Activated T-helper 2 cell treated with anti-CD3 and anti-CD28 coated beads, Interferon-gamma antibody, Interleukin-2, Interleukin-4, amounts not matched to agents 10 μg/mL and 5 μg/mL and 100 μg/mL, durations not matched to agents 14 hours and 24 hours and 36 hours (primary cell): ENCODE results near the gene FRAT2. TPM values are rescaled to one million over a fixed set of nuclear protein-coding genes. Genes with fewer than 3 reads are reported as not detected.
"Not testable (repeated sequence)": the region's sequence is repeated elsewhere in the genome, so short reads cannot be mapped to it uniquely, and the experiment has no call there.

Experiments
- DNase-seq: peaks from one replicate; pipeline ENCODE4 v3.0.0; 2021; ENCODE audit warnings: low spot score
- H3K27ac Mint-ChIP-seq: one replicate; pipeline ENCODE4 v1.8.0; 2021; ENCODE audit warnings: mixed read lengths
- H3K27me3 Mint-ChIP-seq: one replicate; pipeline ENCODE4 v1.8.0; 2021; ENCODE audit warnings: low read depth, mixed read lengths
- H3K36me3 Mint-ChIP-seq: one replicate; pipeline ENCODE4 v1.8.0; 2021; ENCODE audit warnings: low read depth, mixed read lengths
- H3K4me1 Mint-ChIP-seq: one replicate; pipeline ENCODE4 v1.8.0; 2021; ENCODE audit warnings: low read depth, mixed read lengths
- H3K4me3 Mint-ChIP-seq: one replicate; pipeline ENCODE4 v1.8.0; 2021; ENCODE audit warnings: low read depth, mild to moderate bottlenecking, moderate library complexity, mixed read lengths
- H3K9me3 Mint-ChIP-seq: one replicate; pipeline ENCODE4 v1.8.0; 2021; ENCODE audit warnings: mixed read lengths
- intact Hi-C: fragments of 100-400 bp; cut with micrococcal nuclease; formaldehyde crosslinking; loops from one replicate; pipeline ENCODE4 v1.15.1; 2023
- total RNA-seq: library from RNA; stranded (reverse); gene quantifications from 2 replicates; pipeline ENCODE4 v1.2.3, GENCODE V29; 2022

Gene FRAT2
- total RNA-seq, 1 donor from 2014 or later, result 10.6 TPM

DNA sequence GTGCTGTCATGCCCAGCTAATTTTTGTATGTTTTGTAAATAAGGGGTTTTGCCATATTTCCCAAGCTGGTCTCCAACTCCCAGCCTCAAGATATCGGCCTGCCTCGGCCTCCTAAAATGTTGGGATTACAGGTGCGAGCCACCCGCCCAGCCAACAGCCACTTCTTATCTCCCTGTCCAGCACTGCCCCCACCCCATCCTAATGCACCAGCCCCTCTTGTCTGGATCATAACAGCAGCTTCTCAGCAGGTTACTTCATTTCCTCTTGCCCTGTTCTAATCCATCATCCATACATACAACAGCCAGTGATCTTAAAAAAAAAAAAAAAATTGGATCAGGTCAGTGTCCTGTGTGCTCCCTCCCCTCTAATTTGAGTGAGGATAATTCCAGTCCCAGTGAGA, 12.8 kb upstream of the FRAT2 start:
- intact Hi-C loops, result no loop called here
- Mint-ChIP-seq H3K27me3 (peaks cover 2% of the 10 kb centered on the region), H3K9me3 (no peaks in the 10 kb centered on the region), H3K27ac (no peak overlapping the region), H3K4me1 (no peaks in the 10 kb centered on the region), H3K4me3 (no peak overlapping the region), H3K36me3 (peaks cover 8% of the 10 kb centered on the region)
- DNase-seq, result no peak

DNA sequence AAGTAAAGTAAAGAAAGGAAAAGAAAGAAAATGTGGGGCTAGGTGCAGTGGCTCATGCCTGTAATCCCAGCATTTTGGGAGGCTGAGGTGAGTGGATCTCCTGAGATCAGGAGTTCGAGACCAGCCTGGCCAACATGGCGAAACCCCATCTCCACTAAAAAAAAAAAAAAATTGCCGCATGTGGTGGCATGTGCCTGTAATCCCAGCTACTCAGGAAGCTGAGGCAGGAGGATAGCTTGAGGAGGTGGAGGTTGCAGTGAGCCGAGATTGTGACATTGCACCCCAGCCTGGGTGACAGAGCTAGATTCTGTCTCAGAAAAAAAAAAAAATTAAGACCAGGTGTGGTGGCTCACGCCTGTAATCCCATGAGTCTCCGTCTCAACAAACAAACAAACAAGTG, 9.1 kb upstream of the FRAT2 start:
- DNase-seq, H3K9me3 Mint-ChIP-seq, intact Hi-C loops, H3K4me3 Mint-ChIP-seq, H3K27me3 Mint-ChIP-seq, H3K27ac Mint-ChIP-seq, H3K4me1 Mint-ChIP-seq, H3K36me3 Mint-ChIP-seq: not testable (repeated sequence)

DNA sequence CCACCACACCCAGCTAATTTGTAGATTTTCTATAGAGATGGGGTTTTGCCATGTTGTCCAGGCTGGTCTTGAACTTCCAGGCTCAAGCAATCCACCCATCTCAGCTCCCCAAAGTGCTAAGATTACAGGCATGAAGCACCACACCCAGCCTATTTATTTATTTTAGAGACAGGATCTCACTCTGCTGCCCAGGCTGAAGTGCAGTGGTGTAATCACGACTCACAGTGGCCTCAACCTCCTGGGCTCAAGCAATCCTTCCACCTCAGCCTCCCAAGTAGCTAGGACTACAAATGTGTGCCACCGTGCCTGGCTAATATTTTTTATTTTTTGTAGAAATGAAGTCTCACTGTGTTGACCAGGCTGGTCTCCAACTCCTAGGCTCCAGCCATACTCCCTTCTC, 6.9 kb upstream of the FRAT2 start:
- Mint-ChIP-seq H3K4me1 (no peaks in the 10 kb centered on the region), H3K27me3 (peaks cover 19% of the 10 kb centered on the region), H3K36me3 (no peaks in the 10 kb centered on the region), H3K4me3 (no peak overlapping the region), H3K27ac (no peak overlapping the region), H3K9me3 (no peaks in the 10 kb centered on the region)
- intact Hi-C loops, result no loop called here
- DNase-seq, result no peak

DNA sequence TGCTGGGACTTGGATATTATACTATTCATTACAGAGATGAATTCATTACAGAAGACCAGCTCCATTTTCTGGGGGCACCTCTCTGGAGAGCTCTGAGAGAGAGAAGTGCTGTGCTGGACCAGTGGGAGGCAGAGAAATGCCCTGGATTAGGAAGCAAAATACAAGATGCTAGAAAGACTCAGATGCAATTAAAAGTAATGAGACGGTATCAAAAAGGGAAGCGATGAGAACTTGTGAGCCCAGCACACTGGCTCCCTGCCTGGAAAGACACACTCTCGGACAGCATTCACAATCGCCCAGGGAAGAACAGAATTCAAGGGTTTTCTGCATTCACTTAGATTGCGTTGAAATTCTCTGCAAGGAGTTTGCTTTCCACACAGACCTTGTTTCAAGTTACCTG, 3.5 kb upstream of the FRAT2 start:
- Mint-ChIP-seq H3K9me3 (no peaks in the 10 kb centered on the region), H3K4me1 (peaks cover 6% of the 10 kb centered on the region), H3K36me3 (peaks cover 6% of the 10 kb centered on the region), H3K27me3 (peaks cover 23% of the 10 kb centered on the region), H3K4me3 (no peak overlapping the region), H3K27ac (no peak overlapping the region)
- DNase-seq, result no peak
- intact Hi-C loops, result no loop called here

DNA sequence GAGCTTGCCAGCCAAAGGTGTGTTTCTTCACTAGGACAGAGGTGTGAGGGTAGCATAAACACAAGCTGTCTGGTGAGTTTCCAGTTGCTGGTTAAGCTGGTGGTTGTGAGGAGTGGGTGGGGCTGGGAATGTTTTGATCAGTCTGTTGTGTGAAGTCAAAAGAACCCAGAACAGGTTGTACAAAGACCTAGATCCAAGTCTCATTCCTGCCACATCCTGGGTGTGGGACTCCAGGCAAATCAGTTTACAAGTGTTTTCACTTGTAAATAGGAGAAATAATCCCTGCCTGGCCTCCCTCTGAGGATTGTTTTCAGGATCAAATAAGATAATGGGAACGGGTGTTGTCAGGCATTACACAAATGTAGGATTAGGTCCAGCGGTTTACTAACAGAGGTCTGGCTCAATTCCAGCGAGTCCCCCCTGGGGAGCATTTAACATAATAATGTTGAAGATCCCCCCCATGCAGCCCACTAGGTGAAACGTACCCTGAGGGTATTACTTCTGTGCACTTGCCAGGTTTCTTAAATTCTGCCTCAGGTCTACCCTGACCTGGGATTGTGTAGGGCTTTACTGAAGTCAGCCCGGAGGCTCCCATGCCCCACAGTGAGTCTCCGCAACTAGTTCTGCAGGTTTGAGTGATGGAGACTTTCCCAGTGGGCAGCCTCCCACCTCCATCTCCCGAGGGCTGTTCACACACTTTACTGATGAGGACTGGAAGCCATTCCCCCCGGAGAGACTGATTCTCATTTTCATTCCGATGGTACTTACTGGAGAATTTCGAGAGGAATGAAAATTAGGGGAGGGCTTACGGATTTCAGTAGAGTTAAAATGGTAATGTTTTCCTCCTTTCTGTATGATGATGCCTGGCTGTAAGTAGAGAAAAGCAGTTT, 2.7 kb upstream of the FRAT2 start:
- peaks cover 23% of the 10 kb centered on the region for H3K27me3 Mint-ChIP-seq
- no peaks in the 10 kb centered on the region for H3K9me3 Mint-ChIP-seq
- no peak overlapping the region for H3K4me3 Mint-ChIP-seq
- peaks cover 14% of the 10 kb centered on the region for H3K4me1 Mint-ChIP-seq
- H3K36me3 Mint-ChIP-seq, result peaks cover 11% of the 10 kb centered on the region
- no peak overlapping the region for H3K27ac Mint-ChIP-seq
- no peak for DNase-seq
- intact Hi-C loops, result no loop called here

DNA sequence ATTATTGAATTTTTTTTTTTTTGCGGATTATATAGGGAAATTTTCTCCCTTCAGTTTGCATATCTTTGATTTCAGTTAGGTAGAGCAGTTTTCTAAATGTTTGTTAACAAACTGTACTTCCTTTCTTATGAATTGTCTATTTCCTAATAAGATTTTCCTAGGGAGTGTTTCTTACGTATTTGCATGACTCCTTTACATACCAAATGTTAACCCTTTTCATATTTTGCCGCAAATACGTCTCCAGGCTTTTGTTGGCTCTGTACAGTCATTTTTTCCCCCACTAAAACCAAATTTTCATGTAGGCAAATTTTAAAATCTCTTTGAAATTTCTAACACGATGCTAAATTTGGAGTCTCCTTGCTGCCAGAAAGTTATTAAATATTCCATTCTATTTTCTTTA, 1.9 kb upstream of the FRAT2 start:
- intact Hi-C loops, result no loop called here

DNA sequence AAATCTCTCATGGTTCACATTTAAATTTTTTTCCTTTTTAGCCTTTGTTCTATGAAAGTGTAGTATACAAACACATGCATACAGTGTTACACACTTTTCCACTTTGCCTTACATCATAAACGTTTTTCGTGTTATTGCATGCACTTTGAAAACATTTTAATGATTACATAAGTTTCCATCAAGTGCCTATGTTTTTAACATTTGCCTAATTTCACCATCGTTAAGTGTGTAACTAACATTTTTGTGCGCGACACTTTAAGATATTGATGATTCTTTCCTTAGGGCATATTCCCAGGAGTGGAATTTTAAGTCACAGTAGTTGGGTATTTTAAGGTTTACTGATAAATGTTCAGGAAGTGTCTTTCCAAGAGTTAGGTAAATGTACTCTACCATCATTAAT, 1.5 kb upstream of the FRAT2 start:
- Mint-ChIP-seq H3K27me3 (peaks cover 23% of the 10 kb centered on the region), H3K4me3 (peak overlapping the region; percentile 58), H3K36me3 (peaks cover 15% of the 10 kb centered on the region), H3K4me1 (peaks cover 20% of the 10 kb centered on the region), H3K9me3 (no peaks in the 10 kb centered on the region), H3K27ac (no peak overlapping the region)
- intact Hi-C loops, result no loop called here
- DNase-seq, result no peak

More for the DNA sequence above, 1.9 kb upstream of the FRAT2 start:
- no peaks in the 10 kb centered on the region for H3K9me3 Mint-ChIP-seq
- no peak for DNase-seq
- peaks cover 23% of the 10 kb centered on the region for H3K27me3 Mint-ChIP-seq
- H3K4me1 Mint-ChIP-seq, result peaks cover 17% of the 10 kb centered on the region
- peaks cover 12% of the 10 kb centered on the region for H3K36me3 Mint-ChIP-seq
- H3K4me3 Mint-ChIP-seq, result peak overlapping the region; percentile 8
- H3K27ac Mint-ChIP-seq, result no peak overlapping the region

DNA sequence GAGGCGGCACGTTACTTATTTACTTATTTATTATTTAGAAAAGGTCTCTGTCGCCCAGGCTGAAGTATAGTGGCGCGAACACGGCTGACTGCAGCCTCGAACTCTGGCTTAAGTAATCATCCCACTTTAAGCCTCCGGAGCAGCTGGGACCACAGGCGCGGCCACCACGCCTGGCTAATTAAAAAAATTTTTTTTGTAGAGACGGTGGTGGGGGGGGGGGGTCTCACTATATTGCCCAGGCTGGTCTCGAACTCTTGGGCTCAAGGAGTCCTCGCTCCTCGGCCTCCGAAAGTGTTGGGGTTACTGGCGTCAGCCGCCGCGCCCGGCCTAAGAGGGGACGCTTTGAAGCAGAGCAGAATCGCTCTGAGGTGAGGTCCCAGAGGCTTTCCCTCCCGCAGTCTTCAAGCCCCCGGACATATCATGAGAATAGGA, 675 bp upstream of the FRAT2 start:
- Mint-ChIP-seq H3K4me3 (peak overlapping the region; percentile 33), H3K27me3 (peaks cover 22% of the 10 kb centered on the region), H3K27ac (peak overlapping the region; percentile 22), H3K36me3 (peaks cover 17% of the 10 kb centered on the region), H3K4me1 (peaks cover 20% of the 10 kb centered on the region), H3K9me3 (no peaks in the 10 kb centered on the region)
- DNase-seq, result no peak
- intact Hi-C loops, result loop anchor here (1.0 kb wide), 1 partner anchor 43 kb away; the partner anchor contains the start of gene ARHGAP19

DNA sequence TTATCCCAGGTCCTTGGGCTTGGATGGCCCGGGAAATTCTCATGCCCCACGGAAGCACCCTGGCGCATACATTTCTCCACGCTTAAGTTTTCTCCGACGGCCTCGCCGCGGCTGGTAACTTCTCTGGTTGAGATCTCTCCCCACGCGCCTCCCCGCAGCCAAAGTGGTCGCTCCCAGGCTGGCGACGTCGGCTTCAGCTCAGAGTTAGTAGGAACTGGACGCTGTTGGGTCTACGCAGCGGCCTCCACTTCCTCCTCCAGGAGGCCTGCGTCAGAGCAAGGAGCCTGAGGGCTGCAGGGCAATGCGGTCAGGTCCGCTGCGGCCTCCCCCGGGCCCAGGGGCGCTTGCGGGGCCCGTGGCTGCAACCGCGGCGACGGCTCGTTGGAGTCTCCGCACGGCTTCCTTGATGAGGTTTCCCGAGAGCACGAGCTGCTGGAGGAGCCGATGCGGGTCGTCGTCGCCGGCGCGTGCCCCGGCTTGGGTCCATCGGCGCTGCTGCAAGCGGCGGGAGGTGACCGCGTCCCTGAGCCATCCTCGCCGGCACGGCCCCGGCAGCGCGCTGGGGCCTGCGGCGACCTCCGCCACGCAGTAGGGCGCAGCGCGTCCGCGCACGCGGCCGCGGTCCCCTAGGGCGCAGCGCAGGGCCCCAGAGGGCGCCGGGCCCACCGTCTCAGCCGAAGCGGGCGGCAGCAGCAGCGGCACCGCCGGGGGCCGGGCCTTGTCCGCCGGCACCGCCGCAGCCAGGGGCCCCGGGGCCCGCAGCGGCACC, 744 bp downstream of the FRAT2 start:
- intact Hi-C loops, result loop anchor here (1.0 to 5.0 kb wide), 2 partner anchors 13 to 164 kb away; partner anchors contain the start of genes MMS19 and UBTD1

DNA sequence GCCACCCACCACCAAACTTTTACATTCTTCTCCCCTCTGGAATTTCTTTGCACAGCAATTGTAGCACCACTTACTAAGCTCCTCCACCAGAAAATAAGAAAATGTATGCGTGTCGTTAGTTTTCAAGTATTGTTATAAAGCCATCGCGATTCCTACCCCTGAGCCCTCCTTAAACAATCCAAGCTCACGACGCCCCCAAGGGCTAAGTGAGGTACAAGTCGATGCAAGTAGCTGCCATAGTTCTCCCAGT, 1.3 kb downstream of the FRAT2 start:
- H3K4me3 Mint-ChIP-seq, result peak overlapping the region; percentile 85
- intact Hi-C loops, result loop anchor here (1.0 to 5.0 kb wide), 2 partner anchors 13 to 164 kb away; partner anchors contain the start of genes MMS19 and UBTD1
- no peaks in the 10 kb centered on the region for H3K9me3 Mint-ChIP-seq
- peaks cover 22% of the 10 kb centered on the region for H3K27me3 Mint-ChIP-seq
- no peak for DNase-seq
- peak overlapping the region; percentile 86 for H3K27ac Mint-ChIP-seq
- peaks cover 30% of the 10 kb centered on the region for H3K36me3 Mint-ChIP-seq
- H3K4me1 Mint-ChIP-seq, result peaks cover 36% of the 10 kb centered on the region

More for the DNA sequence above, 744 bp downstream of the FRAT2 start:
- Mint-ChIP-seq H3K27me3 (peaks cover 22% of the 10 kb centered on the region), H3K36me3 (peaks cover 28% of the 10 kb centered on the region), H3K27ac (peak overlapping the region; percentile 86), H3K9me3 (no peaks in the 10 kb centered on the region), H3K4me1 (peaks cover 31% of the 10 kb centered on the region), H3K4me3 (peak overlapping the region; percentile 85)
- peak; percentile 29 for DNase-seq

DNA sequence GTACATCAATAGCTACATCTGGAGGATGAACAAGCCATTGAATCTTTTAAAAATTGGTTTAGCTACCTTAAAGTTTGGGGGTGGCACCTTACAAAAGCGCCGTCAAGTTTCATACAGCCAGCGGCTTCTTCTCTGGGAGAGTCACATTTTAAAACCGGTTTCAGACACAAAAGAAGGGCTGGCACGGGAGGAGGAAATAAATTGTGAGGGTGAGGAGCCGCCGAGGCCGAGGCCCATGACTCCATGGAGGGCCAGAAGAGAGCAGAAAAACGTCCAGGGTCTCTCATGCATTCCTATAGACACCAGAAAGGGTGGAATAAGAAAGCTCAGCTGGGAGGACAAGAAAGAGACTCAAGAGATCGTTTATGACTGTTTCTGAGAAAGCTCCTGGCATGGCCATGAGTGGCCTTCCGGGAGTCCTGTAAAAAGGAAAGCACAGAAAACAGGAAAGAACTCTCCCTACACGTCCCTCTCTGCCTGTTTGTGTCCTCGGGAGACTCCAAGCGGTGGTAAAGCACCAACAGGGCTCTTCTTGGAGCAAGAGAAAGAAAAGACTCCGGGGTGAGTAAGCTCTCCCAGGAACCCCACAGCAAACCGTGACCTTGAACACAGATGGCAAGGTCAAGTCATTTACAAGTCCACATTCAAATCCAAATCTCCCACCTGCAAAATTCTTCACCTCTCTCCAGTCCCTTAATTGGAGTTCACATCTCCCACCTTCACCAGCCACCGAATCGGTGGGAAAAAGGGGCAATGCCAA, 1.8 kb downstream of the FRAT2 start:
- intact Hi-C loops, result loop anchor here (1.0 to 5.0 kb wide), 2 partner anchors 12 to 165 kb away; partner anchors contain the start of genes MMS19 and UBTD1
- peaks cover 30% of the 10 kb centered on the region for H3K36me3 Mint-ChIP-seq
- H3K4me3 Mint-ChIP-seq, result peak overlapping the region; percentile 85
- DNase-seq, result no peak
- peaks cover 18% of the 10 kb centered on the region for H3K27me3 Mint-ChIP-seq
- H3K27ac Mint-ChIP-seq, result peak overlapping the region; percentile 86
- H3K9me3 Mint-ChIP-seq, result no peaks in the 10 kb centered on the region
- H3K4me1 Mint-ChIP-seq, result peaks cover 40% of the 10 kb centered on the region

DNA sequence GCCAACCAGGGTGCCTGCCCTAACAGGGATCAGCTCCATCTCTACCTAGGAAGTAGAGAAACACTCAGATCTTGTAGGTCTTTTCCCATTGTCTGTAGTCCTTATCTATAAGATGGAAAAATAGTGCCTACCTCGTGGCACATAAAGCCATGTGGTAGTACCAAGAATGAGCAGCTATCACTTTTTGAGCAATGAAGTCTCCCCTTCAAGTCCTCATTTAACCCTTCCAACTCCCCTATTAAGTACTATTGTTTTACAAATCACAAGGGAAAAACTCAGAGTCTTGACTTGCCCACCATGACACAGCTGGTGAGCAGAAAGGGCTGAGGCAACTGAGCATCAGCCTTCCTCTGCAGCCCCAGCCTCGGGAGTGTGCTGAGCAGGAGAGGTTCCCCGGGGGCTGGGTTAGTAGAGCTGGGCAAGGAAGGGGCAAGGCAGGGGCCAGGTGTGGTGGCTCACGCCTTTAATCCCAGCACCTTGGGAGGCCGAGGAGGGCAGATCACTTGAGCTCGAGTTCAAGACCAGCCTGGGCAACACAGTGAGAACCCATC, 3.3 kb downstream of the FRAT2 start:
- Mint-ChIP-seq H3K9me3 (no peaks in the 10 kb centered on the region), H3K27ac (no peak overlapping the region), H3K4me1 (peaks cover 51% of the 10 kb centered on the region), H3K27me3 (peaks cover 4% of the 10 kb centered on the region), H3K36me3 (peaks cover 30% of the 10 kb centered on the region), H3K4me3 (peak overlapping the region; percentile 58)
- intact Hi-C loops, result loop anchor here (5.0 kb wide), 1 partner anchor 166 kb away; the partner anchor contains the start of genes MMS19 and UBTD1
- DNase-seq, result no peak
